PC-9 (cell line): ENCODE data around the gene GNB1.

ENCODE experiments used
- CTCF ChIP-seq: fragments of 200-600 bp; sonication (generic); conservative IDR thresholded peaks from 2 replicates; pipeline ENCODE4 v1.6.1; 2017; ENCODE audit warnings: mixed run types, antibody characterized with exemption, mild to moderate bottlenecking, moderate library complexity
- EZH2 ChIP-seq: fragments of 200-600 bp; sonication (generic); IDR thresholded peaks from 2 replicates; pipeline ENCODE4 v1.8.0; 2017; ENCODE audit warnings: antibody characterized with exemption, low read depth

GRCh38 chr1:1861339-1861730 lies 29.6 kb downstream of the GNB1 start:
- TF ChIP-seq CTCF (no peak), EZH2 (no peak)
